ENCODE measurements around the gene ABHD12. TPM values are rescaled to one million over a fixed set of nuclear protein-coding genes. Genes with fewer than 3 reads are reported as not detected.

The ABHD12 gene
- polyA plus RNA-seq, 1 donor (not counting 4 experiments of a cell fraction or from before 2014, with no cell fraction given): 11.2 TPM

DNA sequence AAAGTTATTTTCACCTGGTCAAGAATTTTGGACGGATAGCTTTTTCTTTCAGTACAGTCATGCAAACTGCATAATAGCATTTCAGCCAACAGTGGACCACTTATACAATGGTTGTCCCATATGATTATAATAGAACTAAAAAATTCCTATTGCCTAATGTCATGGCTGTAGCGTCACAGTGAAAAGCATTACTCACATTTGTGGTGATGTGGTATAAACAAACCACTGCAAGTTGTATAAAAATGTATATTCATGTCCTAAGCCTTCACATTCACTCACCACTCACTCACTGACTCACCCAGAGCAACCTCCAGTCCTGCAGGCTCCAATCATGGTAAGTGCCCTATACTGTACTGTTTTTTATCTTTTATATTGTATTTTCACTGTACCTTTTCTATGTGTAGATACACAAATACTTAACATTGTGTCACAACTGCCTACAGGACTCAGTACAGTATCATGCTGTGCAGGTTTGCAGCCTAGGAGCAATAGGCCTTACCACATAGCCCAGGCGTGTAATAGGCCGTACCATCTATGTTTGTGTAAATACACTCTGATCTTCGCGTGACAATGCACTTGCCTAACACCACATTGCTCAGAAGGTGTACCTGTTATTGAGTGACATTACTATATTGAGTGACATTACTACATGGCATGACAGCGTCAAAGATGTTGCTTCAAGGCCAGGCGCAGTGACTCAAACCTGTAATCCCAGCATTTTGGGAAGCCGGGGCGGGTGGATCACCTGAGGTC is 17.9 kb downstream of the ABHD12 start:
- dilution Hi-C loops (cut with MboI; ENCODE audit: extremely low pct_ligation_motif_present, low sequenced_read_pairs): no loop called here
- DNase-seq (ENCODE audit: low read depth, low spot score): peak; percentile 61
- Histone ChIP-seq H3K79me2 (ENCODE audit: control insufficient read depth, insufficient read depth, low read length) (peaks cover 7% of the 10 kb centered on the region), H2AFZ (ENCODE audit: control insufficient read depth, low read length) (no peak overlapping the region), H3K9ac (ENCODE audit: control insufficient read depth, extremely low read depth, insufficient read depth, low read length) (no peak overlapping the region), H3K27me3 (ENCODE audit: control insufficient read depth, extremely low read depth, insufficient read depth, low read length) (no peaks in the 10 kb centered on the region), H3K36me3 (ENCODE audit: control insufficient read depth in 2 of 2, extremely low read depth in 1 of 2, insufficient read depth in 2 of 2, low read length in 2 of 2) (no peaks in the 10 kb centered on the region), H3K4me3 (ENCODE audit: control insufficient read depth in 2 of 3, extremely low read depth in 1 of 3, insufficient read depth in 2 of 3, low read depth in 1 of 3, low read length in 3 of 3) (no peak overlapping the region), H3K9me3 (ENCODE audit: control insufficient read depth, low read depth, low read length) (peaks cover 11% of the 10 kb centered on the region), H4K20me1 (ENCODE audit: control insufficient read depth, extremely low read depth, insufficient read depth, low read length) (no peaks in the 10 kb centered on the region), H3K4me1 (ENCODE audit: control insufficient read depth, extremely low read depth, insufficient read depth, low read length) (peaks cover 3% of the 10 kb centered on the region), H3K4me2 (ENCODE audit: control insufficient read depth, extremely low read depth, insufficient read depth, low read depth, low read length) (no peak overlapping the region), H3K9me1 (ENCODE audit: control insufficient read depth, extremely low read depth, insufficient read depth, low read length) (no peaks in the 10 kb centered on the region), H3K27ac (ENCODE audit: control insufficient read depth, insufficient read depth, low read length) (peak overlapping the region; percentile 22)
- FAIRE-seq: no peak
- TF ChIP-seq, protein P1, sequence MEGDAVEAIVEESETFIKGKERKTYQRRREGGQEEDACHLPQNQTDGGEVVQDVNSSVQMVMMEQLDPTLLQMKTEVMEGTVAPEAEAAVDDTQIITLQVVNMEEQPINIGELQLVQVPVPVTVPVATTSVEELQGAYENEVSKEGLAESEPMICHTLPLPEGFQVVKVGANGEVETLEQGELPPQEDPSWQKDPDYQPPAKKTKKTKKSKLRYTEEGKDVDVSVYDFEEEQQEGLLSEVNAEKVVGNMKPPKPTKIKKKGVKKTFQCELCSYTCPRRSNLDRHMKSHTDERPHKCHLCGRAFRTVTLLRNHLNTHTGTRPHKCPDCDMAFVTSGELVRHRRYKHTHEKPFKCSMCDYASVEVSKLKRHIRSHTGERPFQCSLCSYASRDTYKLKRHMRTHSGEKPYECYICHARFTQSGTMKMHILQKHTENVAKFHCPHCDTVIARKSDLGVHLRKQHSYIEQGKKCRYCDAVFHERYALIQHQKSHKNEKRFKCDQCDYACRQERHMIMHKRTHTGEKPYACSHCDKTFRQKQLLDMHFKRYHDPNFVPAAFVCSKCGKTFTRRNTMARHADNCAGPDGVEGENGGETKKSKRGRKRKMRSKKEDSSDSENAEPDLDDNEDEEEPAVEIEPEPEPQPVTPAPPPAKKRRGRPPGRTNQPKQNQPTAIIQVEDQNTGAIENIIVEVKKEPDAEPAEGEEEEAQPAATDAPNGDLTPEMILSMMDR (optimal IDR thresholded peaks at IDR 0.05 in 1 of 3, IDR thresholded peaks at IDR 0.05 in 1 of 3, conservative IDR thresholded peaks at IDR 0.05 in 1 of 3; ENCODE audit: extremely low read depth in 1 of 3, insufficient read depth in 2 of 3, low read length in 3 of 3): no peak
- TF ChIP-seq EZH2 (IDR thresholded peaks at IDR 0.05; ENCODE audit: low read length): no peak

GRCh38 chr20:25369971-25370370 is 20.7 kb downstream of the ABHD12 start:
- no peak for TF ChIP-seq EZH2 (IDR thresholded peaks at IDR 0.05; ENCODE audit: low read length)
- TF ChIP-seq, protein P1 (optimal IDR thresholded peaks at IDR 0.05 in 1 of 3, IDR thresholded peaks at IDR 0.05 in 1 of 3, conservative IDR thresholded peaks at IDR 0.05 in 1 of 3; ENCODE audit: extremely low read depth in 1 of 3, insufficient read depth in 2 of 3, low read length in 3 of 3): no peak

More at GRCh38 chr20:25369971-25370370, 20.7 kb downstream of the ABHD12 start:
- no peaks in the 10 kb centered on the region for H3K27me3 ChIP-seq (ENCODE audit: control insufficient read depth, extremely low read depth, insufficient read depth, low read length)
- H3K9me1 ChIP-seq (ENCODE audit: control insufficient read depth, extremely low read depth, insufficient read depth, low read length): no peaks in the 10 kb centered on the region
- DNase-seq (ENCODE audit: low read depth, low spot score): no peak
- H4K20me1 ChIP-seq (ENCODE audit: control insufficient read depth, extremely low read depth, insufficient read depth, low read length): no peaks in the 10 kb centered on the region
- FAIRE-seq: no peak
- H3K4me1 ChIP-seq (ENCODE audit: control insufficient read depth, extremely low read depth, insufficient read depth, low read length): peaks cover 3% of the 10 kb centered on the region
- no peak overlapping the region for H3K4me2 ChIP-seq (ENCODE audit: control insufficient read depth, extremely low read depth, insufficient read depth, low read depth, low read length)
- H2AFZ ChIP-seq (ENCODE audit: control insufficient read depth, low read length): no peak overlapping the region
- peaks cover 5% of the 10 kb centered on the region for H3K79me2 ChIP-seq (ENCODE audit: control insufficient read depth, insufficient read depth, low read length)
- peaks cover 11% of the 10 kb centered on the region for H3K9me3 ChIP-seq (ENCODE audit: control insufficient read depth, low read depth, low read length)
- H3K36me3 ChIP-seq (ENCODE audit: control insufficient read depth in 2 of 2, extremely low read depth in 1 of 2, insufficient read depth in 2 of 2, low read length in 2 of 2): no peaks in the 10 kb centered on the region
- no peak overlapping the region for H3K27ac ChIP-seq (ENCODE audit: control insufficient read depth, insufficient read depth, low read length)
- H3K4me3 ChIP-seq (ENCODE audit: control insufficient read depth in 2 of 3, extremely low read depth in 1 of 3, insufficient read depth in 2 of 3, low read depth in 1 of 3, low read length in 3 of 3): no peak overlapping the region
- dilution Hi-C loops (cut with MboI; ENCODE audit: extremely low pct_ligation_motif_present, low sequenced_read_pairs): no loop called here
- no peak overlapping the region for H3K9ac ChIP-seq (ENCODE audit: control insufficient read depth, extremely low read depth, insufficient read depth, low read length)

All from keratinocyte (primary cell).